Measurements from ENCODE around the gene SPTBN4.
A peak's percentile ranks its signal among the peaks of the same experiment; 100 is the strongest.

SPTBN4 gene

GRCh38 chr19:40567750-40568494, 101.1 kb downstream of the SPTBN4 start:
- DNase-seq, result no peak

- DNase-seq, result peak; percentile 98
Measured at GRCh38 chr19:40570313-40571004, 103.7 kb downstream of the SPTBN4 start.

- DNase-seq, result no peak
Measured at GRCh38 chr19:40571005-40571318, 104.2 kb downstream of the SPTBN4 start.

GRCh38 chr19:40571831-40572495, 105.2 kb downstream of the SPTBN4 start:
- no peak for DNase-seq

- DNase-seq, result no peak
Measured at GRCh38 chr19:40575326-40575725, 108.5 kb downstream of the SPTBN4 start.

- DNase-seq, result no peak
Measured at GRCh38 chr19:40576151-40576584, 109.4 kb downstream of the SPTBN4 start.

- DNase-seq, result peak; percentile 98
Measured at GRCh38 chr19:40576585-40577451, 110.0 kb downstream of the SPTBN4 start, which contains the start of gene SHKBP1. Gene SHKBP1 (plus strand): TSS chr19:40576873. CDS start chr19:40576900, 27 bp downstream.

- DNase-seq, result no peak
Measured at GRCh38 chr19:40578442-40578908, 111.7 kb downstream of the SPTBN4 start.

- DNase-seq, result no peak
Measured at GRCh38 chr19:40580619-40581018, 113.8 kb downstream of the SPTBN4 start.

- no peak for DNase-seq
Measured at GRCh38 chr19:40581531-40581930, 114.7 kb downstream of the SPTBN4 start.

GRCh38 chr19:40582467-40582866, 115.7 kb downstream of the SPTBN4 start:
- no peak for DNase-seq

- no peak for DNase-seq
Measured at GRCh38 chr19:40583283-40583682, 116.5 kb downstream of the SPTBN4 start.

GRCh38 chr19:40584007-40584406, 117.2 kb downstream of the SPTBN4 start:
- no peak for DNase-seq

- DNase-seq, result no peak
Measured at GRCh38 chr19:40585241-40585981, 118.6 kb downstream of the SPTBN4 start.

- no peak for DNase-seq
Measured at GRCh38 chr19:40585982-40586422, 119.2 kb downstream of the SPTBN4 start.

- DNase-seq, result no peak
Measured at GRCh38 chr19:40586611-40587010, 119.8 kb downstream of the SPTBN4 start.

GRCh38 chr19:40588110-40588854, 121.5 kb downstream of the SPTBN4 start:
- no peak for DNase-seq

GRCh38 chr19:40588926-40589569, 122.2 kb downstream of the SPTBN4 start:
- DNase-seq, result no peak

GRCh38 chr19:40589591-40590429, 123.0 kb downstream of the SPTBN4 start:
- DNase-seq, result no peak
